HG03039 (cell line): ENCODE results near the gene EIF2B5.
"Not testable (repeated sequence)": the region's sequence is repeated elsewhere in the genome, so short reads cannot be mapped to it uniquely, and the experiment has no call there.

Source experiments
- ATAC-seq: cut with Tn5 transposase; IDR thresholded peaks from one replicate; pipeline ENCODE4 v1.9.1; 2021; ENCODE audit warnings: mild to moderate bottlenecking, moderate library complexity; ENCODE audit not compliant: unreplicated experiment

Gene EIF2B5

GRCh38 chr3:184135149-184135910 lies at the start of gene EIF2B5:
TSS of gene EIF2B5 (plus strand) at chr3:184135358. CDS start at chr3:184135386, 28 bp downstream.
- ATAC-seq = peak; percentile 83

DNA sequence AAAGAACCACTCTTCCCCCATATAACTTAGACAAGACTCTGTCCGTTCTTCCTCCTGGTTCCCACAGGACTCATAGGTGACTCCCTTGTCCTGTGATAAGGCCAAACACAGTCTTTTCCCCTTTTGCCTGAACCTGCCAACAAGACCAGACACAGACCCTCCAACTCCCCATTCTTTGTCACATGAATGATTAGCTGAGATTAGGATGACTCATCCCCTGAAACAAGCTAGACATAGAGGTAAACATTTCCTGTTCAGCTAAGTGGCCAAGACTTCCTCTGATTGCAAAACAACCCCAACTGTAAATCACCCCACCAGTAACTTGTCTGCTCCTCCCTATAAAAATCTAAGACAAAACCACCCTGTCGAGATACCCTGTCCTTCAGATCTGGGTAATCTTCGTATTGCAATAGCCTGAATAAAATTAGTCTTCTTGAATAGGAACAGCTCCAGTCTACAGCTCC lies 49.7 kb upstream of the EIF2B5 start:
- no peak for ATAC-seq

GRCh38 chr3:184092199-184092598 lies 43.0 kb upstream of the EIF2B5 start:
- no peak for ATAC-seq

DNA sequence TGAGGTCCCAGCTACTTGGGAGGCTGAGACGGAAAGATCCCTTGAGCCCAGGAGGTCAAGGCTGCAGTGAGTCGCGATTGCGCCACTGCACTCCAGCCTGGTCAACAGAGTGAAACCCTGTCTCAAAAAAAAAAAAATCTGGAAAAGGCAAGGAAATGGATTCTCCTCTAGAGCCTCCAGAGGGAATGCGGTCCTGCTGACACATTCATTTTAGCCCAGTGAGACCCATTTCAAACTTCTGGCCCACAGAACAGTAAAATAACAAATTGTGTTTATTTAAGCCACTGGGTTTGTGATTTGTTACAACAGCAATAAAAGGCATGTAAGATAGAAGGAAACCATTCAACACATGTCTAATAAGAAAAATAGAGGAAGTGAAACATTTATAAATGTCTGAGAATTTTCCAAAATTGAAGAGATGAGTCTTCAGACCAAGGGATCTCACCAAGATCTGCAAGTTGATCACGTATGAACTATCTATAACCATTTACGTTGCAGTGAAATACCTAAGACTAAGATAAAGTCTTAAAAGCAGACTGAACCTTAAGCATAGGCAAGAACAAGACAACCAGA lies 38.3 kb upstream of the EIF2B5 start, which contains the start of gene HTR3E:
HTR3E (plus strand) TSS at position 254 of the 573 bp plus-strand sequence. CDS start 466 bp downstream, outside the sequence.
- no peak for ATAC-seq

- no peak for ATAC-seq
Measured at GRCh38 chr3:184097556-184097955, 37.6 kb upstream of the EIF2B5 start.

DNA sequence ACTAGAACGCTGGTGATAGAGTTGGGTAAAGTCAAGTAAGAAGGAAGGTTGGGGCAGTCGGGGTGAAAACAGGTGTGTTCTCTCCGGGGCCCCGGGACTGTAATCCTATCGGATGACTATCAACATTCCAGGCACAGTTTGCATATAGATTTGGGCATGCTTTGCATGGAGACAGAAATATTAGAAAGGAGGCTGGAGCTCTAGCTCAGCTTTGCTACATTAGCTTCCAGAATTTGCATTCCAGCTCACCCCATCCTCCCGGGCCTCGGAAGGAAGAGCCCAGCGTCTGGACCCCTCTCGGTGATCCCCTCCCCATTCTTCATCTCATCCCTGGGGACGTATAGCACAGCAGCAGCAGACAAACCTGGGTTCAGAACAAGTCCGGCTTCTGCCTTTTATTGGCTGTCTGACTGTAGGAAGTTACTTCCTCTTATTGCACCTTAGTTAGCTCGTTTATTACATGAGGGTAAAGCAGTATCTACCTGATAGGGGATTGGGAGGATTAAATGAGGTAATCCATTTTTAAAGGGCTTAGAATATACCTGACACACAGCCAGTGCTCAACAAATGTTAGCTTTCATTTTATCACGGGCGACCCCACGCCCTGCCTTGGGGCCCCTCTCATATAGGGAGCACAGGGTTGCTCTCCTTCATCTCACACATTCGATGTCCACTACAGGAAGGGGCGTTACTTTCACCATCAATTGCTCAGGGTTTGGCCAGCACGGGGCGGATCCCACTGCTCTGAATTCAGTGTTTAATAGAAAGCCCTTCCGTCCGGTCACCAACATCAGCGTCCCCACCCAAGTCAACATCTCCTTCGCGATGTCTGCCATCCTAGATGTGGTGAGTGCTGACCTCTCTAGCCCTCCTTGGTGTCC lies 35.1 kb upstream of the EIF2B5 start:
- no peak for ATAC-seq

GRCh38 chr3:184110316-184110725 lies 24.8 kb upstream of the EIF2B5 start:
- ATAC-seq = no peak

GRCh38 chr3:184116017-184116416 lies 19.1 kb upstream of the EIF2B5 start:
- no peak for ATAC-seq

DNA sequence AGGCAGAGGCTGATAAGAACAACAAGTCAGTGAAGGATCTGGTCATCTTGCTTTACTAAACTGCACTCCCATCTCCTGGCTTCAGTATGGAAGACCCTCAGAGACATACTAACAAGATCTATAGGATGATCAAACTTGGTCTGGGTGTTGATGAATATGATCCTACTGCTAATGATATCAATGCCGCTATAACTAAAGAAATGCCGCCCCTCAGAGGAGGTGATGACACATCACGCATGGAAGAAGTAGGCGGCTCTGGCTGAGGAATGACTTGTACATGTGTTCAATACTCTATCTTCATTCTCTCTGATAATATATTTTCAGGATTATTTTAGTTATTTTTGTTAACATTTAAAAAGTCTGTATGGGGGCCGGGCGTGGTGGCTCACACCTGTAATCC lies 17.5 kb upstream of the EIF2B5 start:
- no peak for ATAC-seq

GRCh38 chr3:184121031-184121430 lies 14.1 kb upstream of the EIF2B5 start:
- not testable (repeated sequence) for ATAC-seq

DNA sequence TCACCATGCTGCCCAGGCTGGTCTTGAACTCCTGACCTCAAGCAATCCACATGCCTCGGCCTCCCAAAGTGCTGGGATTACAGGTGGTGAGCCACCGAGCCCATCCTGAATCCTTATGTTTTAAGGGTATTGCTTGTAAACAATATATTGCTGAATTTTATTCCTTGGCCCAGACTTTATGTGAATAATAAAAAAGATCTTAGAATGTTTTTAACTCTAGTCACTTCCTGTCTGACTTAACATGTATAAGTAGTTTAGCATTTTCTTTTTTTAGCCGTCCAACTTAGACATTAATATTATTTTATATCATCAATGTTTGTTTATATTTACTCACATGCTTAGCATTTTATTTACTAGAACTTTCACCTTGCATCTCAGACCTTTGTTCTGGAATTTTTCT lies 9.2 kb upstream of the EIF2B5 start:
- no peak for ATAC-seq

DNA sequence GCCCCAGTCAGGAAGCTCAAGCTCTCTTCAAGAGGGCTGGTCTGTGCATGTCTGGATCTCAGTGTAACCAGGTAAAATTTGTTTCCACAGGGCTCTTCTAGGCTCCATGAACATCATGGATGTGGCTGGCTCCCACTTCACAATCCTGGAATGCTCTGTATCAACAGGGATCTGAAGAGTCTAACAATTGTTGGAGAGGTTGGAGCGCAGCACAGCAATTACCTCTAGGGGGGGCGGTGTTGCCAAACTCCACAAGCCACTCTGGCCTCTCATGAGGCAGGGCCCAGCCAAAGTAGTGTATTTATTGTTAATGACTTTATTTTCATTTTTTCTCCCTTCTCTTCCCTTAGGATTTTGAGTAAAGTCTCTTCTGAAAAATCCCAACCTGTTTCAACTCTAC lies 6.1 kb upstream of the EIF2B5 start:
- ATAC-seq = no peak

DNA sequence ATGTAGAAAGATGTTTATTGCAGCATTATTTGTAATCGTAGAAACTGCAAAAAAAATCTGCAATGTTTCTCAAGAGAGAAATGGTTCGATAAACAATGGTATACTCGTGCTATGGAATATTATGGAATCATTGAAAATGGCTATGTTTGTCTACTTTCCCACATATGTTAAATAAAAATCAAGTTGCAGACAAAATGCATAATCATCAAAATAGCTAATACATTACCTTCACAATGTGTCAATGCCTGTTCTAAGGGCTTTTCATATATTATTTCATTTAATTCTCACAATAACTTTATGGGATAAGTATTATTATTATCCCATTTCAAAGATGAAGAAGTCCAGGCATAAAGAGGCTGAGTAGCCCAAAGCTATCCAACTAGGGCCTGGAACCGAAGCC lies 2.2 kb upstream of the EIF2B5 start:
- no peak for ATAC-seq

- ATAC-seq = no peak
Measured at GRCh38 chr3:184133840-184134745, 1.1 kb upstream of the EIF2B5 start.

- peak; percentile 4 for ATAC-seq
Measured at GRCh38 chr3:184134746-184135148, 411 bp upstream of the EIF2B5 start.

GRCh38 chr3:184135911-184136260 lies 728 bp downstream of the EIF2B5 start:
- ATAC-seq = no peak

- no peak for ATAC-seq
Measured at GRCh38 chr3:184140436-184140835, 5.3 kb downstream of the EIF2B5 start.

DNA sequence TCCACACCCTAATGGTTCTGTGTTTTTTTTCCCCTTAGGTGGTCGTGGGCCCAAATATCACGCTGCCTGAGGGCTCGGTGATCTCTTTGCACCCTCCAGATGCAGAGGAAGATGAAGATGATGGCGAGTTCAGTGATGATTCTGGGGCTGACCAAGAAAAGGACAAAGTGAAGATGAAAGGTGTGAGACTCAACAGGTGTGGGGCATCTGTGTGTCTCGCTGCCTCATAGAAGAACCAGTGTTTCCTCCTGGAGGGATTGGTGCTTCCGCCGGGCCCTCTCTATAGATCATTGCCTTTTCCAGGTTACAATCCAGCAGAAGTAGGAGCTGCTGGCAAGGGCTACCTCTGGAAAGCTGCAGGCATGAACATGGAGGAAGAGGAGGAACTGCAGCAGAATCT lies 7.0 kb downstream of the EIF2B5 start:
- ATAC-seq = no peak

DNA sequence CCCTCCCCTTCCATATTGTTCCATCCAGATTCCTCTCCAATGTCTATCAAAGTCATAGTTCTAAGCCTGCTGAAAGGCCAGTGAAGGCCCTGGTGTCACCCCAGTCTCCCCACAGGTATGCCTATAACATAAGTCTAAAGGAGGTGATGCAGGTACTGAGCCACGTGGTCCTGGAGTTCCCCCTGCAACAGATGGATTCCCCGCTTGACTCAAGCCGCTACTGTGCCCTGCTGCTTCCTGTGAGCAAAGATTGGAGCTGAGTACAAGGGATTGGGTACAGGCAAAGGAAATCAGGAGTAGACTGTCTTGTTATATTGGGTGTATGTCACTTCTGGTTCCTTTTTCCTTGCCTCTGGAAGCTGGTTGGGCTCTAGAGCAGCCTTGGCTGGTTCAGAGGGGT lies 8.2 kb downstream of the EIF2B5 start:
- no peak for ATAC-seq

DNA sequence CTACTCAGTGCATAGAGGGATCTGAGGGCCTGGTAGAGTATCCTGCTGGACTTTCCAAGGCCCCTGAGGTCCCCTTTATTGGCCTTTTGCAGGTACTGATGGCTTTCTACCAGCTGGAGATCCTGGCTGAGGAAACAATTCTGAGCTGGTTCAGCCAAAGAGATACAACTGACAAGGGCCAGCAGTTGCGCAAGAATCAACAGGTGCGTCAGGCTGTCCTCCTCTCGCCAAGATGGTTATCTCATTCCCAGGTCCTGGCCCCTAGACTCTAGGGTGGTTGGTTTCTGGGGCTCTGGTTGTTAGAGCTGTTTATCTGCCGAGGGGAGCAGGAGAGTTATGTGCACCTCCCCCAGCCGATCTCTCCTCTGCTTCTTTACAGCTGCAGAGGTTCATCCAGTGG lies 9.3 kb downstream of the EIF2B5 start:
- ATAC-seq = no peak
